ENCODE measurements around the gene SLC6A3.

SLC6A3 gene

DNA sequence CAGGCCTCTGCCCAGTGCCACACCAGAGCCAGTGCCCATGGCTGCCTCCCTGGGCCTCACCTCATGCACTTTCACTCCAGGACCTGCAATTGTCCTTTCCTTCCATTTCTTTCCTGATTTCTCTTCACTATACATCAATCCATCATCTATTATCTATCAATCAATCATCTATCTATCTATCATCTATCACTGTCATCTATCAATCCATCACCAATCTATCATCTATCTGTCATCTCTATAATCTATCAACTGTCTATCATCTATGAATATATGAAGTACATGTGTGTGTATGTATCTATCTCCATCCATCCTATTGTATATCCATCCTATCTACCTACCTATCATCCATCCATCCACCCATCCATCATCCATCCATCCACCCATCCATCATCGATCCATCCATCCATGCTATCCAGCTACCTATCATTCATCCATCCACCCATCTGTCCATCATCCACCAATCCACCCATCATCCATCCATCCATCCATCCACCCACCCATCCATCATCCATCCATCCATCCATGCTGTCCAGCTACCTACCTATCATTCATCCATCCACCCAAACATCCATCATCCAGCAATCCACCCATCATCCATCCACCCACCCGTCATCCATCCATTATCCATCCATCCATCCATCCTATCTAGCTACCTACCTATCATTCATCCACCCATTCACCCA is 26.9 kb downstream of the SLC6A3 start:
- DNase-seq (ENCODE audit: low spot score) = no peak
- TF ChIP-seq, protein P1, sequence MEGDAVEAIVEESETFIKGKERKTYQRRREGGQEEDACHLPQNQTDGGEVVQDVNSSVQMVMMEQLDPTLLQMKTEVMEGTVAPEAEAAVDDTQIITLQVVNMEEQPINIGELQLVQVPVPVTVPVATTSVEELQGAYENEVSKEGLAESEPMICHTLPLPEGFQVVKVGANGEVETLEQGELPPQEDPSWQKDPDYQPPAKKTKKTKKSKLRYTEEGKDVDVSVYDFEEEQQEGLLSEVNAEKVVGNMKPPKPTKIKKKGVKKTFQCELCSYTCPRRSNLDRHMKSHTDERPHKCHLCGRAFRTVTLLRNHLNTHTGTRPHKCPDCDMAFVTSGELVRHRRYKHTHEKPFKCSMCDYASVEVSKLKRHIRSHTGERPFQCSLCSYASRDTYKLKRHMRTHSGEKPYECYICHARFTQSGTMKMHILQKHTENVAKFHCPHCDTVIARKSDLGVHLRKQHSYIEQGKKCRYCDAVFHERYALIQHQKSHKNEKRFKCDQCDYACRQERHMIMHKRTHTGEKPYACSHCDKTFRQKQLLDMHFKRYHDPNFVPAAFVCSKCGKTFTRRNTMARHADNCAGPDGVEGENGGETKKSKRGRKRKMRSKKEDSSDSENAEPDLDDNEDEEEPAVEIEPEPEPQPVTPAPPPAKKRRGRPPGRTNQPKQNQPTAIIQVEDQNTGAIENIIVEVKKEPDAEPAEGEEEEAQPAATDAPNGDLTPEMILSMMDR (IDR thresholded peaks at IDR 0.05; ENCODE audit: extremely low read depth, insufficient read depth, missing control alignments) = no peak
- in situ Hi-C loops (cut with MboI; ENCODE audit: low pct_unique_long_range_greater_than_20kb, low sequenced_read_pairs, unreplicated experiment) = no loop called here

DNA sequence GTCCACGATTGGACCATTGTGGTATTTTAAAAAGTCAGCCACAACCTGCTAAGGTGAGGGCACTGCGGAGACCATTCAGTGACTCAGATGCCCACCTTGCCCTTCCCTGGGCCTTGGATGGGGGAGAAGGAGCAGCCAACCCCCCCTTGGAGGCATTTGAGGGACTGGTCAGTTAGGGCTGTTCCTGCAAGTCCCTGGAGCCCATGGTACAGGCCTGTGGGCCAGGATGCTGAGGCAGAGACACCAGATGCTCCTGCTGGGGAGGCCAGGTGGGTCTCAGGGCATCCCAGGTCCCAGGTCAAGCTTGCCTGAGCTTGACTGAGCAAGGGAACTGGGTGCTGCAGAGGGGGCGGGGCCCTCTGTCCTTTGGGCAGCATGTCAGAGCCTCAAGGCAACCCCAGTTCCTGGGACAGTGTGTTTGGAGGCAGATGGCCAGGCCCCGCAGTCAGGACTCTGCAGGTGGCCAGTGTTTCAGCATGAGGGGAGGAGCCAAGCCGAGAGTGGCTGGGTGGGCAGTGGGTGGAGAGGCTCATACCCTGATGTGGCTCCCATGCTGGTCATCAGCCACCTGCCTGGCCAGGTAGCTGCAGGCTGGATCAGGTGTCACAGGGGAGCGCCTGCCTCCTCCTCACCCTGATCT is 27.5 kb downstream of the SLC6A3 start:
- no peak for DNase-seq (ENCODE audit: low spot score)
- TF ChIP-seq, protein P1 (IDR thresholded peaks at IDR 0.05; ENCODE audit: extremely low read depth, insufficient read depth, missing control alignments) = no peak
- in situ Hi-C loops (cut with MboI; ENCODE audit: low pct_unique_long_range_greater_than_20kb, low sequenced_read_pairs, unreplicated experiment) = no loop called here

DNA sequence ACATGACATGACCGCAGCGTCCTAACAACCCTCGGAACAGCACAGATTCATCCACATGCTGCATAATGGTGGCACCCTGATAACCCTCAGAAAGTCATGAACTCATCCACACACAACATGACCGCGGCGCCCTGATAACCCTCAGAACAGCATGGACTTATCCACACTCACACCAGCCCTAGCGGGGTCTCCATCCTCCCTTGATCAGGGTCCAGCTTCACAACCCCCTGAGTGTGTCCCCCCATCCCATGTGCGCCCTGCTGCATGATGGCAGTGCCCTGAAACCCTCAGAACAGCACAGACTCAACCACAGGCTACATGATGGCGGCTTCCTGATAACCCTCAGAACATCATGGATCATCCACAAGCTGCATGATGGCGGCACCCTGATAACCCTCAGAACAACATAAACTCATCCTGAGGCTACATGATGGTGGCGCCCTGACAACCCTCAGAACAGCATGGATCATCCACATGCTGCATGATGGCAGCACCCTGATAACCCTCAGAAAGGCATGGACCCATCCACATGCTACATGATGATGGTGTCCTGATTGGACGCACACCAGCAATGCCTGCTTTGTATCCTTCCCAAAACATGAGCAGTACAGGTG is 28.3 kb downstream of the SLC6A3 start:
- no peak for DNase-seq (ENCODE audit: low spot score)
- in situ Hi-C loops (cut with MboI; ENCODE audit: low pct_unique_long_range_greater_than_20kb, low sequenced_read_pairs, unreplicated experiment) = no loop called here
- TF ChIP-seq, protein P1 (IDR thresholded peaks at IDR 0.05; ENCODE audit: extremely low read depth, insufficient read depth, missing control alignments) = no peak

DNA sequence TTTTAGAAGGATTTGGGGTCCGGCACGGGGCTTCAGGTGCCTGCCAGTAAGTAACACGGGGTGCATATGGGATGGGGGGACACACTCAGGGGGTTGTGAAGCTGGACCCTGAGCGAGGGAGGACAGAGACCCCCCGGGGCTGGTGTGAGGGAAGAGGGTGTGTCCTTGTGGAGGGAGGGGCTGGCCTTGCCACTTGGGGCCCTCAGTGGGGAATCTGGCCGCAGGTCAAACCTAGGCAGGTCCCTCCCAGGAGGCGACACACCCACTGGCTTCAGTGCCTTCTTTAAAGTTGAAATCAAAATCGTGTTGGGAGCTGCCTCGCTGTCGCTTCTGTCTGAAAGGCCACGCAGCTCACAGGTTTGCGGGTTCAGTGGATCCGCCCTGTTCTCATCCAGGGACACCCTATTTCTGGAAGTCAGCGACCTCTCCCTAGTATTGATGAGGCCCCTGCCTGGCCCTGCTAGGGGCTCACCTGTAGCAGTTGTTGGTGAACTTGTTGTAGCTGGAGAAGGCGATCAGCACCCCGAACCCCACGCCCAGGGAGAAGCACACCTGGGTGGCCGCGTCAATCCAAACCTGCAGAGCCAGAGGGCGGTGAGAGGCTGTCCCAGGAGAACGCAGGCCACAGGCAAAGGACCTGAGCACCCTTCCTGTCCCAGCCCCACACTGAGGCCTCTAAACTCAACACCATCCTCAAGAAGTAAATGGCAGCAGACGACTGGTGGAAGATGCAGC is 29.4 kb downstream of the SLC6A3 start:
- in situ Hi-C loops (cut with MboI; ENCODE audit: low pct_unique_long_range_greater_than_20kb, low sequenced_read_pairs, unreplicated experiment) = no loop called here
- no peak for DNase-seq (ENCODE audit: low spot score)
- TF ChIP-seq, protein P1 (IDR thresholded peaks at IDR 0.05; ENCODE audit: extremely low read depth, insufficient read depth, missing control alignments) = no peak

DNA sequence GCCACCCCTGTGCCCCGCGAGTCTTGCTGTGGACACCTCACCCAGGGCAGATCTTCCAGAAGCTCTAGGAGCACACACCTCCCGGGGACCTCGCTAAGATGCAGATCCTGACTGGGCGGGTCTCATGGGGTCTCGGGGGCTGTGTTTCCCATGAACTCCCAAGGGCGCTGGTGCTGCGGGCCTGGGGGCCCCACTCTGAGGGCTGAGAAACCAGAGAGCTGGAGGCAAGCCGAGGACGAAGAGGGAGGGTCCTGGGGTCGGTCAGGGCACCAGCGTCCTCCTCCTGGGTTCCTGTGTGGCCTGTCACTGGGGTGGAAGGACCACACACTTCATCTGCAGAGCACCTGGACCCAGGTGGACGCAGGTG is 30.2 kb downstream of the SLC6A3 start:
- no peak for DNase-seq (ENCODE audit: low spot score)
- in situ Hi-C loops (cut with MboI; ENCODE audit: low pct_unique_long_range_greater_than_20kb, low sequenced_read_pairs, unreplicated experiment) = no loop called here
- TF ChIP-seq, protein P1 (IDR thresholded peaks at IDR 0.05; ENCODE audit: extremely low read depth, insufficient read depth, missing control alignments) = no peak

DNA sequence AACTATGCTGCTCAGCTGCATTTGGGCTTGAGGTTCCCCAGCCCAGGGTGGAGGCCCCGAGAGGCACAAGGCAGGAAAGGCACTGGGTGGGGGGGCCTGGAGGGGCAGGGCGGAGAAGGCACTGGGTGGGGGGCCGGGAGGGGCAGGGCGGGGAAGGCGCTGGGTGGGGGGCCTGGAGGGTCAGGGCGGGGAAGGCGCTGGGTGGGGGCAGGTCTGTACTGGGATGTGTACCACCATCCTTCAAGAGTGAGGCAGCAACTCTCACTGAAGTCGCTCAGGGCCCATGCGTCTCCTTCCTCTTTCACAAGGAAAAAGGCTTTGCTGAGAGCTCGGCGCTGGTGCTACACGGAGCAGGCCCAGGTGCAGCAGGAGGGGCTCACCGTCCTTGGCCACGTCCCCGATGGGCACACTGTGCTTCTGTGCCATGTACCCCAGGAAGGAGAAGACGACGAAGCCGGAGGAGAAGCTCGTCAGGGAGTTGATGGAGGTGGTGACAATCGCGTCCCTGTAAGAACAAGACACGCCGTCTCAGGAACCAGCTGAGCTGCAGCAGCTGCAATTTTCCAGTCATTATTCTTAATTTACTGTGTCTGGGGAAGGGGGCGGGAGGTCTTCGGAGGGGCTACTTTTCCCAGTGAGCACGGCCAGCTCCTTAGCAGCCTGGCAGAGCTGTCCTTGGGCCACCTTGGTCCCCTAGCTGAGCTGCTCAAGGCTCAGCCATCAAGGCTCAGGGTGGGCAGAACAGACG is 30.8 kb downstream of the SLC6A3 start:
- in situ Hi-C loops (cut with MboI; ENCODE audit: low pct_unique_long_range_greater_than_20kb, low sequenced_read_pairs, unreplicated experiment) = no loop called here
- TF ChIP-seq, protein P1 (IDR thresholded peaks at IDR 0.05; ENCODE audit: extremely low read depth, insufficient read depth, missing control alignments) = no peak
- no peak for DNase-seq (ENCODE audit: low spot score)
